ENCODE measurements around the gene METTL3.

Gene METTL3

DNA sequence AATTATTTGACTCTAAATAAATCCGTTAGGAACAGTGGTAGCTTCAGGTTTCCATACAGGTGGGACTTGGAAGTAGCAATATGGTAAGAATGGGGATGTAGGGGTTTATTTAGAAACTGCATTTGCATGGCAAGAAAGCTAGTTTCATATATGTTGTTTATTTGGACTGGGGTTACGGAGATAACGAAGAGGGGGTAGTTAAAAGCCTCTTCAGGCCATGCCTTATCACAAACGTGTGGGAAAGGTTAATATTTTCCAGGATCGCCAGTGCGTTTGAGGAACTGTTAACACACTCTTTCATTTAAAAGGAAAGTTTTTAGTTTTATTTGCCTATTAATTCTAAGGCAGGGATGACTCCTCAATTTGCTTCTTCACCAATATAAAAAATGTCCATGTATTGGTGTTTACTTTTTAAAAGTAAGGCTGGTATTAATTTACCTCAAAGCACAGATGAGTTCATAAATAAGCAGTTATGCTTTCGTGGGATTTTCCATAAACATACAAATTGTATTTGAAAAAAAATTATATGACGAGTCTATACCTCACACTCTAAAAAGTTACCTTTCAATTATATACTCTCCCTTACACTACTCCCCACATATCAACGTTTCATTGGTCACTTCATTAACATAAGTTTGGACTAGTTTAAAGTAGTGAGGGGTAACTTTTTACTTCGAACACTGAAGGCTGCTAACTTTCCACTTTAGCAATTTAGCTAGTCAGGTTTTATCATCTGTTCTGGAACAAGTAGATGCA, 35.2 kb downstream of the METTL3 start:
- DNase-seq = no peak

DNA sequence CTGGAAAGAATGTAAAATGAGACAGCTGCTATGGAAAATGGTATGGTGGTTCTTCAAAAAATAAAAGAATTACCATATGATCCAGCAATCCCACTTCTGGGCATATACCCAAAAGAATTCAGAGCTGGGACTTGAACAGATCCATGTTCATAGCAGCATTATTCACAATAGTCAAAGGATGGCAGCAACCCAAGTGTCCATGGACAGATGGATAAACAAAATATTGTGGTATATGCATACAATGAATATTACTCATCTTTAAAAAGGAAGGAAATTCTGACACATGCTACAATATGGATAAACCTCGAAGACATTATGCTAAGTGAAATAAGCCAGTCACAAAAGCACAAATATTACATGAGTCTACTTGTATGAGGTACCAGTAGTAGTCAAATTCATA, 43.5 kb downstream of the METTL3 start:
- DNase-seq = no peak

DNA sequence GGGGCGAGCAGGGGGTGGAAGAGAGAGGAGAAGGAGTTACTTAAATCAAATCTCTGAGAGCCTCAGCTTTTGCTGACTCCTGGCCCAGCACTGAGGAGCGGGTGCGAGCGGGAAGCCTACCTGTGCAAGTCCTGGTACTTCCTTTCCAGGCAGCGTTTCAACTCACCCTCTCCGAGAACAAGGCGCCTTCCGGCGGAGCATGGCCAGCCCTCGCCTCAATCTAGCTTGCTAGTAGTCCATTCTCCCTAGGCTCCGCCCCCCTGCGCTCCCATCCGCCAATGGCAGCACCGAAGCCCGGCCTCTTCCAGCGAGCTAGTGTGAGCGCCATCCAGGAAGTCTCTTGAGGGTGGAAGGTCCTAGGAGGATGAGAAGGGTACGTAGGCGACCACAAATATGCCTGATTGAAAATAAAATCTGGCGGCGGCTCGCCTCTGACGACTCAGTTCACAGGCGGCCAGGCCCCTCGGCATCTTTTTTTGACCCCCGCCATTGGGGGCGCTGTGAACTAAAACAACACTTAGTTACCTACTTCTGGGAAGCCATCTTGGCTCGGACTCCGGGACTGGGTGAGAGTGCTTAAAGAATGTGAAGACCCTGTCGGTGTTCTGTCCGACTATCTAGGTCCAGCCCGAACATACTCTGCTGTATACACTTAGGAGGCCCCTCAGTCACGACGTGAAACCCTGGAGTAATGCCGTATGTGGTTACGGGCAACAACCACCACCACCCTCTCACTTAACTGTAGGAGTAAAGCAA, 55.0 kb downstream of the METTL3 start, which contains the start of gene CHD8:
Gene CHD8, minus strand, starts transcription at position 212 of the 756 bp plus-strand sequence. CDS start 24,480 bp downstream, outside the sequence.
- peak; percentile 100 for DNase-seq

DNA sequence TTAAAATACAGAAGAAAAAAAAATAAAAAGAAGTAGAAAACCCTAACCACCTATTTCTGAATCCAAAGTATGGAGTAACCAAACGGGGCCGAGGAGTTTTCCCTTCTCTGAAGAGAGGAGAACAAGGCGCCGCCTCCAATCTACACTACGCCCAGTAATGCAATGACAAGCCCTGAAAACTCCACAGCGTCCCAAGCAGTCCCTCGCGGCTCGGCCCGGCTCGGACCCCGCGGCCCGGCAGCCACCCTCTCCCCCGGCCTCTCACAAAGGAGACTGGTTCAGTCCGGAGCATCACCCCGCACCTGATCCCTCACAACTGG, 55.6 kb downstream of the METTL3 start:
- DNase-seq = no peak

DNA sequence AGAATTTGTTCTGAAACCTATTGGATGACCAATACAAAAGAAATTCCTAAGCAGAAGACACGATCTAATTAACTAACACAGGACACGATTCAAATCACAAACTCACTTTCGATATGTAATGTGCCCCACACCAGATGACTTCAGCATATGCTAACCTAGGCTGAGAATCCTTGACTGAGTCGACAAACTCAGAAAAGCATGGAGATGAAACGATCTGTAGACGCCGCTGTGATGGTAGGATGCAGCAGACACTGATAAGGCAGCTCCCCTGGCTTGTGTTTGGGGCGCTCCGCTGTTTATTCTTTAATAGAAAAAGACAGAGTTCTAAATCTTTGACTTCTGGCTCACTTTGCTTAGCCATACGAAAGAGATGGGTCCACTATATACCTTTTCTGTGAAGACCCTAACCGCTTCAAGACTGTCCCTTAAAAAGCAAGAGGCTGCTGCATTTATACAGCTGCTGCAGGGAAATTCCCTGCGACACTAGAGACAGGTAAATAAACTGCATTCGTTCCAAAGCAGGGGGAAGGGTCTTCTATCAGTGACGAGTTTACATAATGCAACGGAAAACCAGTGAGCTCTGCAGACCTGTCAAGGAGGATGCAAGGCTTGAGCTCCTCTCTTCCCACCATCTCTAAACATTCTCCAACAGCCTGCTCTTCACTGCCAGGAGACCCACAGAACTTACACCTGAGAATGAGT, 56.1 kb downstream of the METTL3 start:
- no peak for DNase-seq

DNA sequence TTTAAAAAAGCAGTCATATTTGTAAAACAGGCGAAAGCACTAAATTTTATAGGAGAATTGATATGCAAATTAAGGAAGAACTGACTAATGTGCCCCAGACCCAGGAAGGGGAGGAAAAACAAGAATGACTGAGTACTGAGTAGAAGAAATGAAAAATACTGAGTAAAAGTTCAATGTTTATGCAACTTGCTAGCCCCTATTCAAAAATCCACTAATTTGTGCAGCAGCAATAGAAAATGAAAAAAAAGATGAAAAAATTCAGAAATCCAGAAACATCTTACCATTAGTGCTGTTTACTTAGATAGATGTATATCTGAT, 61.3 kb downstream of the METTL3 start:
- DNase-seq = no peak
